Tibial nerve (tissue), 3 donors: ENCODE data around the gene SLC9A9.

Experiments
- POLR2A ChIP-seq, 2 donors: fragments of 450-650 bp; IDR thresholded peaks; one replicate each; pipeline ENCODE4 v1.6.1; 2017; ENCODE audit warnings: antibody characterized with exemption in 2 of 2, mild to moderate bottlenecking in 2 of 2, moderate library complexity in 2 of 2
- TF ChIP-seq, protein P1 (sequence below), 5 experiments: fragments of 200-600 bp in 3 of 5; fragments of 450-650 bp in 2 of 5; sonication (generic) in 3 of 5; IDR thresholded peaks; one replicate each; pipeline ENCODE4 v1.5.1; 2016 to 2019; ENCODE audit warnings: antibody characterized with exemption in 5 of 5, mild to moderate bottlenecking in 3 of 5, moderate library complexity in 2 of 5

DNA sequence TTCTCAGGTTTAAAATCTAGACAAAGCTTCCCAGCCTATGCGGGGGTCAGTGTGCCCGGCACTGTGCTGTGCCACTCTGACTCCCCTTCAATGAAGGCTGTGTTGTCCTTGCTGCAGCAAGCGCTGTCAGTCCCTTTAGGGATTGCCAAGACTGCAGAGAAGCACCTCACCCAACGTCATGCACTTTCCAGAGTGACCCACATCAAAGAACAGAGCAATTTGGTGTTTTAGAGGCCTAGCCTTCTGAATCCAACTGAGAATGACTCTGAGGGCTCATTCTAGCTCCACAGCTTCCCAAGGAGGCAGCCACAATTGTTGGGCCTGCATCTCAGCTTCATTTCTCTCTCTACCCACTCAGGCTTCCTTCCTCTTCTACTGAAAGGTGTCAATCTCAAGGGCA is 26.4 kb downstream of the SLC9A9 start:
- TF ChIP-seq, protein P1, sequence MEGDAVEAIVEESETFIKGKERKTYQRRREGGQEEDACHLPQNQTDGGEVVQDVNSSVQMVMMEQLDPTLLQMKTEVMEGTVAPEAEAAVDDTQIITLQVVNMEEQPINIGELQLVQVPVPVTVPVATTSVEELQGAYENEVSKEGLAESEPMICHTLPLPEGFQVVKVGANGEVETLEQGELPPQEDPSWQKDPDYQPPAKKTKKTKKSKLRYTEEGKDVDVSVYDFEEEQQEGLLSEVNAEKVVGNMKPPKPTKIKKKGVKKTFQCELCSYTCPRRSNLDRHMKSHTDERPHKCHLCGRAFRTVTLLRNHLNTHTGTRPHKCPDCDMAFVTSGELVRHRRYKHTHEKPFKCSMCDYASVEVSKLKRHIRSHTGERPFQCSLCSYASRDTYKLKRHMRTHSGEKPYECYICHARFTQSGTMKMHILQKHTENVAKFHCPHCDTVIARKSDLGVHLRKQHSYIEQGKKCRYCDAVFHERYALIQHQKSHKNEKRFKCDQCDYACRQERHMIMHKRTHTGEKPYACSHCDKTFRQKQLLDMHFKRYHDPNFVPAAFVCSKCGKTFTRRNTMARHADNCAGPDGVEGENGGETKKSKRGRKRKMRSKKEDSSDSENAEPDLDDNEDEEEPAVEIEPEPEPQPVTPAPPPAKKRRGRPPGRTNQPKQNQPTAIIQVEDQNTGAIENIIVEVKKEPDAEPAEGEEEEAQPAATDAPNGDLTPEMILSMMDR (IDR thresholded peaks at IDR 0.05): no peak
- TF ChIP-seq POLR2A (IDR thresholded peaks at IDR 0.05): no peak
